Ovary (tissue), 9 donors: ENCODE data around the gene RNU2-63P. TPM values are rescaled to one million over a fixed set of nuclear protein-coding genes. Genes with fewer than 3 reads are reported as not detected.

Experiments
- DNase-seq, 5 donors: peaks; one replicate each; pipeline ENCODE4 v3.0.0-alpha.2; 2019 to 2020
- H3K27ac ChIP-seq, 2 donors: fragments of 200-600 bp; one replicate each; pipeline versions ENCODE4 v1.5.1 to v1.8.0; 2019 to 2022
- H3K27me3 ChIP-seq: fragments of 200-600 bp; one replicate; pipeline ENCODE4 v1.8.0; 2022
- H3K36me3 ChIP-seq: fragments of 200-600 bp; sonication (generic); one replicate; pipeline ENCODE4 v1.5.1; 2019
- H3K4me1 ChIP-seq: one replicate; pipeline ENCODE4 v1.8.1; 2013; ENCODE audit warnings: mild to moderate bottlenecking, moderate library complexity; ENCODE audit not compliant: insufficient read depth
- H3K4me3 ChIP-seq: fragments of 200-600 bp; sonication (generic); one replicate; pipeline ENCODE4 v1.5.1; 2017
- H3K9me3 ChIP-seq, 2 donors: fragments of 200-600 bp in 1 of 2; sonication (generic) in 1 of 2; one replicate each; pipeline versions ENCODE4 v1.5.1 to v1.8.1; 2013 to 2019; ENCODE audit warnings: mild to moderate bottlenecking in 1 of 2, moderate library complexity in 1 of 2
- EP300 ChIP-seq: sonication (generic); formaldehyde crosslinking; IDR thresholded peaks from one replicate; pipeline ENCODE4 v1.6.1; 2017; ENCODE audit warnings: antibody characterized with exemption
- POLR2A ChIP-seq: fragments of 450-650 bp; IDR thresholded peaks from one replicate; pipeline ENCODE4 v1.6.1; 2017; ENCODE audit warnings: antibody characterized with exemption, mild to moderate bottlenecking, moderate library complexity
- WGBS, 3 donors: extraction: QIAGEN DNeasy Blood & Tissue Kit in 1 of 3; methylation state at CpG; one replicate each; pipeline versions ENCODE4 v1.1.5 to v1.1.7; 2013 to 2017; 5-methylcytosine and 5-hydroxymethylcytosine counted together
- intact Hi-C, 4 donors: fragments of 100-400 bp; cut with DNase I; formaldehyde crosslinking; loops; one replicate each; pipeline versions ENCODE4 v1.11.0 to v1.15.1; 2022 to 2023
- polyA plus RNA-seq, 2 donors: library from polyadenylated mRNA; stranded (reverse); fragments of 200-250 nt in 1 of 2; fragments of 350-450 nt in 1 of 2; fragmentation: Illumina TruSeq in 1 of 2; extraction: RNeasy Lipid Tissue Mini Kit (QIAGEN cat#74804) in 1 of 2; gene quantifications; one replicate each; pipeline ENCODE4 v1.2.3, GENCODE V29; 2013 to 2014
- total RNA-seq, 7 donors: library from RNA; depleted of rRNA in 2 of 7; stranded (reverse); fragments of >200 nt in 2 of 7; fragmentation: NEBNext Ultra II Directional in 3 of 7; extraction: Animal tissue kit (Norgen Biotek cat#: 25700) in 3 of 7; gene quantifications; one replicate each; pipeline versions ENCODE4 v1.1.0 to v1.2.4, GENCODE V29; 2016 to 2023
- TF ChIP-seq, protein P1 (sequence below), 3 donors: fragments of 450-650 bp in 2 of 3; fragments of 200-600 bp in 1 of 3; IDR thresholded peaks; one replicate each; pipeline versions ENCODE4 v1.5.1 to v1.8.0; 2016 to 2022; ENCODE audit warnings: antibody characterized with exemption in 3 of 3, mild to moderate bottlenecking in 1 of 3
- donor health status: DM: no; HTN: no; CAD: no; lungs with moderate emphysema.
- donor health status: DM: no; HTN: no; CAD: no.
- donor health status: Bipolar disorder and iron deficiency.
- donor health status: DM: yes; HTN: yes; CAD: no.
- donor health status: DM: no; HTN: no; CAD: no.
- donor health status: DM: yes; HTN: yes; CAD: no.

The RNU2-63P gene
- total and polyA plus RNA-seq, 9 donors: 2.3 to 8.3 TPM; not detected in 7

GRCh38 chr2:88058191-88058590, 41.8 kb upstream of the RNU2-63P start:
- no peaks in the 10 kb centered on the region for H3K9me3 ChIP-seq
- WGBS, 3 donors: 88 to 92% (median 91%) methylated on average over 5 of the region's 5 CpGs
- no peak overlapping the region for H3K4me3 ChIP-seq
- no peak for DNase-seq
- H3K36me3 ChIP-seq: no peaks in the 10 kb centered on the region
- H3K27ac ChIP-seq: no peak overlapping the region
- intact Hi-C loops: loop anchor here in 1 of 4 donors (10.0 kb wide), 1 partner anchor 107 kb away; no protein-coding TSS in a partner anchor
- H3K27me3 ChIP-seq: no peaks in the 10 kb centered on the region
- peaks cover 7% of the 10 kb centered on the region for H3K4me1 ChIP-seq
- TF ChIP-seq EP300 (no peak), POLR2A (no peak)
- TF ChIP-seq, protein P1, sequence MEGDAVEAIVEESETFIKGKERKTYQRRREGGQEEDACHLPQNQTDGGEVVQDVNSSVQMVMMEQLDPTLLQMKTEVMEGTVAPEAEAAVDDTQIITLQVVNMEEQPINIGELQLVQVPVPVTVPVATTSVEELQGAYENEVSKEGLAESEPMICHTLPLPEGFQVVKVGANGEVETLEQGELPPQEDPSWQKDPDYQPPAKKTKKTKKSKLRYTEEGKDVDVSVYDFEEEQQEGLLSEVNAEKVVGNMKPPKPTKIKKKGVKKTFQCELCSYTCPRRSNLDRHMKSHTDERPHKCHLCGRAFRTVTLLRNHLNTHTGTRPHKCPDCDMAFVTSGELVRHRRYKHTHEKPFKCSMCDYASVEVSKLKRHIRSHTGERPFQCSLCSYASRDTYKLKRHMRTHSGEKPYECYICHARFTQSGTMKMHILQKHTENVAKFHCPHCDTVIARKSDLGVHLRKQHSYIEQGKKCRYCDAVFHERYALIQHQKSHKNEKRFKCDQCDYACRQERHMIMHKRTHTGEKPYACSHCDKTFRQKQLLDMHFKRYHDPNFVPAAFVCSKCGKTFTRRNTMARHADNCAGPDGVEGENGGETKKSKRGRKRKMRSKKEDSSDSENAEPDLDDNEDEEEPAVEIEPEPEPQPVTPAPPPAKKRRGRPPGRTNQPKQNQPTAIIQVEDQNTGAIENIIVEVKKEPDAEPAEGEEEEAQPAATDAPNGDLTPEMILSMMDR (IDR thresholded peaks at IDR 0.05): no peak

- no peak for DNase-seq
- Histone ChIP-seq H3K4me3 (no peak overlapping the region), H3K36me3 (no peaks in the 10 kb centered on the region), H3K27ac (no peak overlapping the region), H3K27me3 (no peaks in the 10 kb centered on the region), H3K4me1 (peaks cover 7% of the 10 kb centered on the region), H3K9me3 (no peaks in the 10 kb centered on the region)
- intact Hi-C loops: loop anchor here in 1 of 4 donors (10.0 kb wide), 1 partner anchor 107 kb away; no protein-coding TSS in a partner anchor
- WGBS, 3 donors: 56 to 73% (median 73%) methylated on average over 4 of the region's 4 CpGs
- TF ChIP-seq, protein P1 (IDR thresholded peaks at IDR 0.05): no peak
- TF ChIP-seq POLR2A (no peak), EP300 (no peak)
Measured at GRCh38 chr2:88057437-88057844, 41.1 kb upstream of the RNU2-63P start.

DNA sequence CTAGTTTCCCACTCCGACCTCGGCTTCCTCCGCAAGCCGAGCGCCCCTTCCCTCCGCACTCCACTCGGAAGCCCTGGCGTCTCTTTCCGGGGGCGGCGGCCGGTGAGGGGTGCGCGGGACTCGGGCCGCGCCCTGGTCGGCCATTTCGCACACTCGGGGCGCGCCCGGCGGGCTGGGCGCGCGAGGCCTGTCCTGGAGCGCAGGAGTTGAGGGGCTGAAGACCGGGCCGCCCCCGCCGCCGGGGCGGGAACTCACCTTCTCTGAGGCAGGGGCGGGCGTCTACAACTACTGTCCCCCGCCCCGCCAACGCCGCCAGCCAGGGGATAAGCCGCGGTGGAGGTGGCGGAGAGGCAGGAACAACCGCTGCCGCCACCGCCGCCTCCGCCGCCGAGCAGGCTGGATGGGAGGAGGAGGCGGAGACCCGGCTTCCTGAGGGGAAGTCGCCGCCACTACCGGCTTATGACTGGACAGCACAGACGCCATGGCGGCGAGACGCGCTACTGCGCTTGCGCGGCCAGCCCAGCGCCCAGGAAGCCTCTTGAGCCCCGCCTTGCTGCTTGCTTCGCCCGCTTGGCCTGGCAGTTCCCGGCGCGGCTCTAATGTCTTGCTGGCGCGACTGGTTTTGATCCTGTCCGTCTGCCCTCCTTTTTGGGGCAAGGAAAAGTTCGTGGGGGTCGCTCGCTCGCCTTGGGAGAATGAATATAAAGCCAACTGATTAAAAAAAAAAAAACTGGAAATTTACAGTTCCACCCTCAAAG, 39.2 kb upstream of the RNU2-63P start, which contains the start of gene KRCC1:
TSS of gene KRCC1 (minus strand) at position 413 of the 758 bp plus-strand sequence. CDS start 27,220 bp downstream, outside the sequence.
- DNase-seq: peak; percentile 91 to 95 (median 93)
- Histone ChIP-seq H3K27me3 (no peaks in the 10 kb centered on the region), H3K4me3 (peak within 1 kb of the TSS; percentile 95), H3K4me1 (peaks cover 7% of the 10 kb centered on the region), H3K27ac (peak within 1 kb of the TSS; percentile 95 to 96), H3K36me3 (no peaks in the 10 kb centered on the region), H3K9me3 (no peaks in the 10 kb centered on the region)
- peak; percentile 86 for TF ChIP-seq POLR2A
- no peak for TF ChIP-seq EP300
- WGBS, 3 donors: 0 to 1% (median 0%) methylated on average over 57 to 77 of the region's 77 CpGs
- intact Hi-C loops: loop anchor here in 1 of 4 donors (10.0 kb wide), 1 partner anchor 109 kb away; no protein-coding TSS in a partner anchor

GRCh38 chr2:88054782-88055370, 38.5 kb upstream of the RNU2-63P start:
- peak overlapping the region; percentile 95 for H3K4me3 ChIP-seq
- no peaks in the 10 kb centered on the region for H3K36me3 ChIP-seq
- peak overlapping the region; percentile 95 to 96 for H3K27ac ChIP-seq
- WGBS, 3 donors: 26 to 33% (median 33%) methylated on average over 25 of the region's 25 CpGs
- TF ChIP-seq POLR2A (no peak), EP300 (no peak)
- TF ChIP-seq, protein P1 (IDR thresholded peaks at IDR 0.05): no peak
- H3K4me1 ChIP-seq: peaks cover 7% of the 10 kb centered on the region
- intact Hi-C loops: loop anchor here in 1 of 4 donors (10.0 kb wide), 1 partner anchor 110 kb away; no protein-coding TSS in a partner anchor
- DNase-seq: peak; percentile 16 to 45 (median 28)
- no peaks in the 10 kb centered on the region for H3K27me3 ChIP-seq
- H3K9me3 ChIP-seq: no peaks in the 10 kb centered on the region
